ENCODE data around the gene OR2C3. TPM values are rescaled to one million over a fixed set of nuclear protein-coding genes. Genes with fewer than 3 reads are reported as not detected.
A peak's percentile ranks its signal among the peaks of the same experiment; 100 is the strongest.

The OR2C3 gene
- not detected for total RNA-seq
- polyA plus RNA-seq = not detected
- long read RNA-seq, donor 1 = 0 reads
- long read RNA-seq, donor 2 = 0 reads
- long read RNA-seq, donor 3 = 0 reads
- long read RNA-seq, donor 4 = 0 reads
- long read RNA-seq, donor 5 = 0 reads
- long read RNA-seq, donor 6 = 0 reads
- long read RNA-seq, donor 7 = 0 reads
- long read RNA-seq, donor 8 = 0 reads
- long read RNA-seq, donor 9 = 0 reads
- long read RNA-seq, donor 10 = 0 reads

DNA sequence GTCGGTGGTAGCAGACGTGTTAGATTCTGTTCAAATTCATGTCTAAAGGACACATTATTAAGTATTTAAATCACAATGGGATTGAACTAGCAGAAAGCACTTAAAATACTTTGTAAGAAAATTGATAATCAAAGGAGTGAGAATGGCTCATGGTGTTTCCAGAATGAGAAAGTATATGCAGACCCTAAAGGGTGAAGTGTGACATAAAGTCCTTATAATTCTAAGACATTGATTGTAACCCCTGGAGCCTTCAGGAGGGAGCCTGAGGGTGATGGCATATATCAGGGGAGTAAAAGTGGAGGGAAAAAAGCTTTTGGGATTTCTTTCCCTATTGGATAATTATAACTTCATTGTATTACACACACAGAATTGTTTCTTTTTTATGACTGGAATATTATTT lies at the start of gene OR2C3:
OR2C3 (minus strand) TSS at position 101 of the 400 bp plus-strand sequence. CDS start 3,929 bp downstream, outside the sequence.
- DNase-seq = no peak
- Histone ChIP-seq H3K36me3 (no peaks in the 10 kb centered on the region), H3K27ac (no peak within 1 kb of the TSS), H3K9me3 (peaks cover 0 to 3% (median 0%) of the 10 kb centered on the region in 4 donors), H3K4me1 (no peaks in the 10 kb centered on the region), H3K4me3 (no peak within 1 kb of the TSS), H3K27me3 (peaks cover 0 to under 1% (median 0%) of the 10 kb centered on the region in 3 donors)
- WGBS, 5 donors = 76 to 85% (median 81%) methylated on average over 2 of the region's 2 CpGs
- intact Hi-C loops (cut with DNase I; ENCODE audit: low total_unique reads) = no loop called here
- TF ChIP-seq POLR2AphosphoS5 (IDR thresholded peaks at IDR 0.05) (no peak), EP300 (IDR thresholded peaks at IDR 0.05) (no peak), POLR2A (IDR thresholded peaks at IDR 0.05) (no peak), CTCF (IDR thresholded peaks at IDR 0.05) (no peak)

GRCh38 chr1:247578946-247579460 lies 42.8 kb upstream of the OR2C3 start:
- no peak overlapping the region for H3K4me3 ChIP-seq
- no peaks in the 10 kb centered on the region for H3K4me1 ChIP-seq
- intact Hi-C loops (cut with DNase I; ENCODE audit: low total_unique reads) = no loop called here
- no peak for TF ChIP-seq POLR2AphosphoS5 (IDR thresholded peaks at IDR 0.05)
- no peak for TF ChIP-seq POLR2A (IDR thresholded peaks at IDR 0.05)
- TF ChIP-seq EP300 (IDR thresholded peaks at IDR 0.05) = no peak
- no peak for TF ChIP-seq CTCF (IDR thresholded peaks at IDR 0.05)
- no peaks in the 10 kb centered on the region for H3K9me3 ChIP-seq
- H3K36me3 ChIP-seq = no peaks in the 10 kb centered on the region
- no peaks in the 10 kb centered on the region for H3K27me3 ChIP-seq
- WGBS, 5 donors = 70 to 82% (median 76%) methylated on average over 5 of the region's 5 CpGs
- no peak for DNase-seq
- no peak overlapping the region for H3K27ac ChIP-seq

DNA sequence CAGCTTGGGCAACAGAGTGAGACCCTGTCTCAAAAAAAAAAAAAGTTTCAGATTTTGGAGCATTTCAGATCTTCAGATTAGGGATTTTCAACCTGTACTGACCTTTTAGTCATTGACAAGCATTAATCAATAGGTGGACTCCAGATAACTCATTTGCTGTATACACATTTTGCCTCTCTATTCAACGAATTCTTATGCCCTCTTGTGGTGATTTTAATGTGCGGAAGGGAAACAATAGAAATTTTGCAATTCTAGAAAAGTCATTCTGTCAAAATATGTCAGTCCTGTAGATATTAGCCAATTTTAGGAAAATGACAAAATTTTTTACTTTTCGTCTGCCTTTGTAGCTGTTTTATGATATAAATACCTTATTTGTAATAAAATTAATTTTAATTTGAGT lies 40.3 kb upstream of the OR2C3 start:
- H3K4me1 ChIP-seq = no peaks in the 10 kb centered on the region
- WGBS, 5 donors = 35 to 56% (median 49%) methylated on average over 3 of the region's 3 CpGs
- H3K36me3 ChIP-seq = no peaks in the 10 kb centered on the region
- no peaks in the 10 kb centered on the region for H3K9me3 ChIP-seq
- H3K27ac ChIP-seq = no peak overlapping the region
- TF ChIP-seq POLR2AphosphoS5 (IDR thresholded peaks at IDR 0.05) = no peak
- TF ChIP-seq CTCF (IDR thresholded peaks at IDR 0.05) = peak in 1 of 7 experiments; percentile 20
- no peaks in the 10 kb centered on the region for H3K27me3 ChIP-seq
- DNase-seq = no peak
- no peak overlapping the region for H3K4me3 ChIP-seq
- intact Hi-C loops (cut with DNase I; ENCODE audit: low total_unique reads) = no loop called here

GRCh38 chr1:247574664-247575063 lies 38.4 kb upstream of the OR2C3 start:
- TF ChIP-seq POLR2A (IDR thresholded peaks at IDR 0.05) (no peak), POLR2AphosphoS5 (IDR thresholded peaks at IDR 0.05) (no peak), CTCF (IDR thresholded peaks at IDR 0.05) (no peak), EP300 (IDR thresholded peaks at IDR 0.05) (no peak)
- H3K9me3 ChIP-seq = peaks cover 0 to 4% (median 0%) of the 10 kb centered on the region in 4 donors
- no peak for DNase-seq
- H3K27me3 ChIP-seq = no peaks in the 10 kb centered on the region
- no peaks in the 10 kb centered on the region for H3K4me1 ChIP-seq
- intact Hi-C loops (cut with DNase I; ENCODE audit: low total_unique reads) = no loop called here
- no peaks in the 10 kb centered on the region for H3K36me3 ChIP-seq
- H3K4me3 ChIP-seq = no peak overlapping the region
- H3K27ac ChIP-seq = no peak overlapping the region

All from stomach (tissue), 19 donors.